GM19467 (cell line): ENCODE results near the gene ZNF747.
"Not testable (repeated sequence)": the region's sequence is repeated elsewhere in the genome, so short reads cannot be mapped to it uniquely, and the experiment has no call there.

Source experiments
- ATAC-seq: cut with Tn5 transposase; IDR thresholded peaks from one replicate; pipeline ENCODE4 v1.9.1; 2021; ENCODE audit warnings: mild to moderate bottlenecking, moderate library complexity; ENCODE audit not compliant: unreplicated experiment

The ZNF747 gene

DNA sequence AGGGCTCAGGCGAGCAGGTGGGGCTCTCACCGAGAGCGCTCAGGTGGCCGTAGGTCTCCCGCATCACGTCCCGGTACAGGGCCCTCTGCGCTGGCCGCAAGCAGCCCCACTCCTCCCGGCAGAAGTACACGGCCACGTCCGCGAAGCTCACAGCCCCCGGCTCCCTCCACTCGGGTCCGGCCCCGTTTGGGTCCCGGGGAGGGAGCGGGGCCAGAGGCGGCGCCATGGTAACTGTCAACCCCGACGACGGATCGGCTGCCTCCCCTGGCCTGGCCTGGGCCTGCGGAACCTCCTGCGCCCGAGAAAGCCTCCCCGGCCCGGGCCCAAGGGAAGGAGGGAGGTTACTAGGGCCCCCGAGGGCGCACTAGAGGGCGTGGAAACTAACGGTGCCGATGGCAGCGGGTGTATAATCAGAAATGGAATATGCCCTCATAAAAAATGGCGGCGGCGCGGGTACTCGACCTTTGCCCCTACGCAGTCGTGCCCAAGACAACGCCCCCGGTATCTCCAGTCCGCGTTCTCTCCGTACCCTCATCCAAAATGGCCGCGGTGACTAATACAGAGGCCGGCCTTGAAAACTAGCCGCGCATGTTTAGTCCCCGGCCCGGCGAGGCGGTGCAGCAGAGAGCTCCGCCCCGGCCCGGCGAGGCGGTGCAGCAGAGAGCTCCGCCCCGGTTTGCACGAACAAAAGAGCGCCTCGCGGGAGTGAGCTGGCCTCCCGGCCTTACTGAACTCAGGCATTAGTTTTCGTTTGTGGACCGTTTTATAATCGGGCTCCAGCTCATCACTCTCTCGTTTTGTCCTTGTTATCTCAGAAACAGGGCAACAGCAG lies 23.5 kb upstream of the ZNF747 start, which contains the start of gene ZNF764:
ZNF764 (minus strand) TSS at position 418 of the 832 bp plus-strand sequence; CDS start at position 226, 192 bp downstream.
- ATAC-seq, result peak; percentile 90

- ATAC-seq, result no peak
These were observed 23.0 kb upstream of the ZNF747 start for GRCh38 chr16:30557707-30557956.

DNA sequence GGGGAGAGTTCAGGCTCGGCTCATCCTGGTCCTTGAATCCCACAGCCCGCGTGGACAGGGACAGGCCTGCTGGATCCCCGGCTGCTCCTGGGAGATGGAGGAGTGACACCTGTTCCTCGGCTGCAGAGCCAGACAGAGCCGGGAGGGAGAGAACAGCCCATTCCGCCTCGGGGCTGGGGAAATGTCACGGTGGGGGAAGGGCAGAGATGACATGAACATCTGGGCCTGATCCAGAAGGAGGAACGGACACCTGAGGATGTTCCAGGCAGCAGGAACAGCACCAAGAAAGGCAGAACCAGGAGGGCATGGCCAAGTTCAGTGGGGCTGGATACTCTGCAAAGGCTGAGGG lies 21.4 kb upstream of the ZNF747 start:
- no peak for ATAC-seq

- ATAC-seq, result no peak
These were observed 20.9 kb upstream of the ZNF747 start for GRCh38 chr16:30555315-30556124.

DNA sequence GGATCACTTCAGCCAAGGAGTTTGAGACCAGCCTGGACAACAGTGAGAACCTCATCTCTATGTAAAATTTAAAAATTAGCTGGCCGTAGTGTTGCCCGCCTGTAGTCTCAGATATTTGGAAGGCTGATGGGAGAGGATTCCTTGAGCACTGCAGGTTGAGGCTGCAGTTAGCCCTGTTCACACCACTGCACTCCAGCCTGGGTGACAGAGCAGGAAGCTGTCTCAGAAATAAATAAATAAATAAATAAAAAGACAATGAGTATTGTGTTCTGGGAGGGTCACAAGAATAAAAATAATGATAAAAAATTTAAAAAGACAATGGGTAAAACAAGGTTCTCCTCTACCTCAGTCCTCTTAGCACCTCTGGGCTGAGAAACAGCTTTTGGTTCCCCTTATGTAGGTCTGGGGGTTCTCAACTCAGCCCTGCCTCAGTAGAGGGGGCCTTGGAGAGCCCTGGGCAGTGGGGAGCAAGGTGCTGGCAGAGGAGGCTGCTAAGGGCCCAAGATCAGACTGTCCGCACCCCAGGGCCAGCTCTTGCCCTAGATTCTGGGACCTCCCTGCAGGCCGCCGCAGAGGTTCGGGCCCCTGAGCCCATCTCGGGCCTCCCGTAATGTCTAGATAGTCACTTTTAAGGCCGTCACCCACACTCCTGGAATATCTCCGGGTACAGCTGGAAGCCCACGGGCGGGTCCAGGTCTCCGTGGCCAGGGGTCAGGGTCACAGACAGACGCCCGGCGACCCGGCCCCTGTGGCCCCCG lies 20.1 kb upstream of the ZNF747 start:
- no peak for ATAC-seq

DNA sequence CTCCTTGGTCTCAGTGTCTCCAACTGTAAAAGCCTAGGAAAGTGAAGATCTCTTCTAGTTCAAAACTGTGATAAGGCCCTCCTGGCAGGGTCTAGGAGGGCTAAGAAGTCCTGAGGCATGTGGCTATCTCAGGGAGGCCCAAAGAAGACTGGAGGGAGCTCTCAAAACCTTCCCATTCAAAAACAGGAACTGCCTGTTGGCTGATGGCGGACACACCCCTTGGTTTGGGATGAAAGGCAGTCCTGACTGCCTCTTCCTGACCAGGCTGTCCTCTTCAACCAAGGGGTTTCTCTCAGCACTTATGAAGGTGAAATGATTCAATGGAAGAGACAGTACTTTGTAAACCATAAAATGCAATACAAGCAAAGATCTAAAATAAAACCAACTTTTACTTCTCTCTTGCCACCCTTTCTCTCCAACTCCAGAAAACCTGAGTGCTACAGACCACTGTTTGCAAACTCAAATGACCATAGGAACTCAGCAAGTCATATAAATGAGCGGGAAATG lies 18.8 kb upstream of the ZNF747 start:
- ATAC-seq, result no peak

DNA sequence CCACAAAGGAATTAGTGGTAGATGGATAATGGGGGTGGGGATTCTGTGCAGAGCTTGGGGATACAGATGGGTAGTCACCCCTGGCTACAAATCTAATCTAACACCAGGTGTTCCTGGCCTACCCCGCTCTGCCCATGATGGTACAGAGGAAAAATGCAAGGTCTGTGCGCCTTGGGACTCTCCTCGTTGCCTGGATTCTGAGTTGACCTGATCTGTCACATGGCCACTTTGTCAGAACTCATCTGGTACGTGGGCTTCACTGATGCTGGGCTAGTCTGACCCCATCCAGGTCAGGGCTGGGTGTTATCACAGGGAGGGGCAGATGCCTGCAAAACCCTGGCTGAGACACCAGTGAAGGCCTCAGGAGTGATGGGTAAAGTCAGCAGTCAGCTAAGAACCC lies 18.3 kb upstream of the ZNF747 start:
- no peak for ATAC-seq

DNA sequence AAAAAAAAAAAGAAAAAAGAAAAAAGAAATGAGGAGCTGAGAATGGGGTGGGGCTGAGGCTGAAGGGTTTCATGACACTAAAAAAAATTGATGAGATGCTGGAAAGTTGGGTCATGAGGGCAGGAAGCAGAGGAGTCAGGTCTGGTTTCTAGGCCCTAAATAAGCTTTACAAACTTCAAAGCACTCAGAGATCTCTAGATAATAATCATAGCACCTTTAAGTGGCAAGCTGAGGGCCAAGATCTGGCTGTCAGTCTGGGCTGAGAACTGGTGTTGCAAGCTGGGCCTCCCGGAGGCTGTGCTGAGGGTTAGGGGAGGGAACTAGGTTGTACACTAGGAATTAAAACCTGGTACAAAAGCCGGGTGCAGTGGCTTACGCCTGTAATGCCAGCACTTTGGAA lies 17.1 kb upstream of the ZNF747 start:
- no peak for ATAC-seq

DNA sequence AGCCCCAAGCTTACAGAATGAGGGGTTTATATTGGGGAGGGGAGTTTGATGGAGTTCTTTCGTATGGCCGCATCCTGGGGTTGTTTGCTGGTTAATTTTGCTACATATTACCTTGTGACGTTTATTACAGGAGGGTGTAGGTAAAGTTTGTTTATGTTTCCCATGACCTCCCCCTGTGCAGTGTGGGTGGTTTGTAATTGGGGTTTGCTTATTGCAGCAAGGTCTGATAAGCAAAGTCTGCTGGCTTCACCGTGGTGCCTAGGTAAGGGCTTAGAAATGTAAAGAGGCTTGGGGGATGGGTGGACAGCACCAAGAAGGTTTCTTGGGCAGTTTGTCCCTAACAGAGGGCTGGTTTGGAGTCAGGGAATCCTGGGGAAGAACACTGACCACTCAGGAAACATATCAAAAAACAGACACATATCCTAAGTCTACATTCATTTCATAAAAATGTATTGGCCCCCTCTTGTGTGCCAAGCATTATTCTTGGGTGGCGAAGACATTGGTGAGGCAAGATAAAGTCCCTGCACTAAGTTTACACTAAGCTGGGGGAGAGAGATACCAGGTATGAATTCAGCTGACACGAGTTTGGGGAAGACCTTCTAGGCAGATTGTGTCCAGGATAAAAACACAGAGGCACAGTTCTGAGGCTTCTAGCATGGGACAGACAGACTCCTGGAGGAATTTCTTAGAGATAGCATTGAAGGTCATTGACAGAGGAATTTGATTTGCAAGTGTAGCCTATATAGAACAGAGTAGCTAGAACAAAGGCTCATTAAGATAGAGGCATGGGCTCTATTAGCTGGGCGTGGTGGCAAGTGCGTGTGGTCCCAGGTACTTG lies 14.0 kb upstream of the ZNF747 start:
- no peak for ATAC-seq

GRCh38 chr16:30546115-30546514 lies 11.5 kb upstream of the ZNF747 start:
- ATAC-seq, result no peak

- no peak for ATAC-seq
These were observed 8.4 kb upstream of the ZNF747 start for GRCh38 chr16:30543067-30543466.

GRCh38 chr16:30541502-30542329 lies 7.1 kb upstream of the ZNF747 start:
- ATAC-seq, result no peak

DNA sequence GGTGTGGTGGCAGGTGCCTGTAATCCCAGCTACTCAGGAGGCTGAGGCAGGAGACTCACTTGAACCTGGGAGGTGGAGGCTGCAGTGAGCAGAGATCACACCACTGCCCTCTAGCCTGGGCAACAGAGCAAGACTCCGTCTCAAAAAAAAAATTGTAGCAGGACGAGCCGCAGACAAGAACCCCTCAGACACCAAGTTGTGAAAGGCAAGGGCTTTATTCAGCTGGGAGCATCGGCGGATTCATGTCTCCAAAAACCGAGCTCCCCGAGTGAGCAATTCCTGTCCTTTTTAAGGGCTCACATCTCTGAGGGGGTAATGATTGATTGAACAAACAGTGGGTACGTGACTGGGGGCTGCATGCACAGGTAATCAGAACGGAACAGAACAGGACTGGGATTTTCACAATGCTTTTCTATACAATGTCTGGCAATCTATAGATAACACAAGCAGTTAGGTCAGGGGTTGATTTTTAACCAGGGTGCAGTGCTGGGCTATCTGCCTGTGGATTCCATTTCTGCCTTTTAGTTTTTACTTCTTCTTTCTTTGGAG lies 6.3 kb upstream of the ZNF747 start:
- ATAC-seq, result not testable (repeated sequence)

DNA sequence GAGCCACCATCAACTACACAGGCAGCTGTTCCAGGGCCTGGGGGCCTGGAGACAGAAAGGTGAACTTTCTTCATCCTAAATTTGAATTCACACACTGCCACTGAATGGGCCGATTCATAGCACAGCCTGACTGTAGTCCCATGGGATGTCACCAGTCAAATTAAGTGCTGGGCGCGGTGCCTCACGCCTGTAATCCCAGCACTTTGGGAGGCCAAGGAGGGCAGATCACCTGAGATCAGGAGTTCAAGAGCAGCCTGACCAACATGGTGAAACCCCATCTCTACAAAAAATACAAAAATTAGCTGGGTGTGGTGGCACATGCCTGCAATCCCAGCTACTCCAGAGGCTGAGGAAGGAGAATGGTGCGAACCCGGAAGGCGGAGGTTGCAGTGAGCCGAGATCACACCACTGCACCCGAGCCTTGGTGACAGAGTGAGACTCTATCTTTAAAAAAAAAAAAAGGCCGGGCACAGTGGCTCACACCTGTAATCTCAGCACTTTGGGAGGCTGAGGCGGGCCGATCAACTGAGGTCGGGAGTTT lies 5.4 kb upstream of the ZNF747 start:
- not testable (repeated sequence) for ATAC-seq

- no peak for ATAC-seq
These were observed 4.6 kb upstream of the ZNF747 start for GRCh38 chr16:30539000-30539964.

DNA sequence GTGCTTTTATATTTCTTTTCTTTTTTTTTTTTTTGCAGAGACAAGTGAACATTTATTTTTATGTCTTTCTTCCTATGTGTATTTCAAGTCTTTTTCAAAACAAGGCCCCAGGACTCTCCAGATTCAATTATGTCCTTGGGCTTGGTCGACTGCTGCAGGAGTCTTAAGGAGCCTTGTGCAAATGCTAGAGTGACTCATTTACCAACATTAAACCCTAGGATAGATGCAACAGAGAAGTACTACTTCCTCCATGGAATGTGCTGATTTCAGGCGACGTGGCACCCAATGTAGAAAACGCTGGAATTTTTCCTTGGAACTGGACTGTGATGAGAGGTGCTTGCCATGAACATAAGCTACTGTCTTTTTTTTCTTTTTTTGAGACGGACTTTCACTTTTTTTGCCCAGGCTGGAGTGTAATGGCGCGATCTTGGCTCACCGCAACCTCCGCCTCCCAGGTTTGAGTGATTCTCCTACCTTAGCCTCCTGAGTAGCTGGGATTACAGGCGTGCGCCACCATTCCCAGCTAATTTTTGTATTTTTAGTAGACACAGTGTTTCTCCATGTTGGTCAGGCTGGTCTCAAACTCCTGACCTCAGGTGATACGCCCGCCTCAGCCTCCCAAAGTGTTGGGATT lies 1.9 kb upstream of the ZNF747 start:
- ATAC-seq, result not testable (repeated sequence)

DNA sequence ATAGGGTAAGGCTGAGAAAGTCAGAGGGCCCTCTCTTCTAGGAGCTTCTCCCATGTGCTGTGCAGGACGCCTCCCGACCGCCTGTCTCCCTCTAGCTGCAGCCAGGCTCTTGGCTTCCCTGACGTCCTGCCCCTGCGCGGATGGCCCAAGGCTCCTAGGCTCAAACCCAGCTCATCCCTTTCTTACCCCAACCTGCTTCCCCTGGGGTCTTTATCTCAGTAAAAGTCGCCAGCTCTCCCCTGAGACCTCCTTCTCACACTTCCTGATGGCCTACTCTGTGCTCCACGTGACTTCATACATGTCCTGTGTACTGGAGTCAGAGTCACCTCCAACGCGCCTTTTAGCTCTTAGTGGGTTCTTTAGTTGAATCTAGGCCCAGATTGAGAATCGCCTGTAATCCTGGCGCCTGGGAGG lies 1.1 kb upstream of the ZNF747 start:
- peak; percentile 40 for ATAC-seq
